Trophoblast cell (in vitro differentiated cells and primary cell): ENCODE results near the gene RFC1.
"Not testable (repeated sequence)": the region's sequence is repeated elsewhere in the genome, so short reads cannot be mapped to it uniquely, and the experiment has no call there.

ENCODE experiments used
- DNase-seq, 2 donors: peaks; one replicate each; pipeline ENCODE4 v3.0.0-alpha.2; 2016
- H2AFZ ChIP-seq: 2 replicates; pipeline ENCODE4 v1.6.1; 2013; ENCODE audit warnings: low read length, moderate library complexity, mild to moderate bottlenecking; ENCODE audit not compliant: insufficient read depth, poor library complexity
- H2AK5ac ChIP-seq: 2 replicates; pipeline ENCODE4 v1.6.1; 2013; ENCODE audit warnings: mild to moderate bottlenecking, low read length
- H2BK120ac ChIP-seq: 2 replicates; pipeline ENCODE4 v1.6.1; 2013; ENCODE audit warnings: low read length, mild to moderate bottlenecking, moderate library complexity; ENCODE audit not compliant: insufficient read depth, poor library complexity
- H2BK12ac ChIP-seq: 2 replicates; pipeline ENCODE4 v1.6.1; 2013; ENCODE audit warnings: mild to moderate bottlenecking, low read length, moderate library complexity
- H2BK5ac ChIP-seq: 2 replicates; pipeline ENCODE4 v1.6.1; 2013; ENCODE audit warnings: low read length, low read depth, moderate library complexity, mild to moderate bottlenecking; ENCODE audit not compliant: poor library complexity
- H3K14ac ChIP-seq: 2 replicates; pipeline ENCODE4 v1.6.1; 2013; ENCODE audit warnings: mild to moderate bottlenecking, low read length
- H3K18ac ChIP-seq: 2 replicates; pipeline ENCODE4 v1.6.1; 2013; ENCODE audit warnings: mild to moderate bottlenecking, low read length
- H3K23ac ChIP-seq: 2 replicates; pipeline ENCODE4 v1.6.1; 2013; ENCODE audit warnings: low read length
- H3K27ac ChIP-seq: 2 replicates; pipeline ENCODE4 v1.5.1; 2013; ENCODE audit warnings: low read depth, mild to moderate bottlenecking, inconsistent platforms, low read length, moderate library complexity
- H3K27me3 ChIP-seq: 2 replicates; pipeline ENCODE4 v1.6.1; 2013; ENCODE audit warnings: inconsistent platforms, mild to moderate bottlenecking, low read length, moderate library complexity; ENCODE audit not compliant: insufficient read depth
- H3K36me3 ChIP-seq, 2 experiments: 1 replicate in 1 of 2; 2 replicates in 1 of 2; pipeline ENCODE4 v1.6.1; 2013; ENCODE audit warnings: low read length in 2 of 2, mild to moderate bottlenecking in 2 of 2, moderate library complexity in 1 of 2; ENCODE audit not compliant: insufficient read depth in 2 of 2, control insufficient read depth in 1 of 2
- H3K4ac ChIP-seq: 2 replicates; pipeline ENCODE4 v1.6.1; 2013; ENCODE audit warnings: low read depth, mild to moderate bottlenecking, low read length, moderate library complexity
- H3K4me1 ChIP-seq, 2 experiments: 1 replicate in 1 of 2; 2 replicates in 1 of 2; pipeline ENCODE4 v1.6.1; 2013; ENCODE audit warnings: low read length in 2 of 2, mild to moderate bottlenecking in 2 of 2, moderate library complexity in 1 of 2; ENCODE audit not compliant: insufficient read depth in 2 of 2, control insufficient read depth in 1 of 2
- H3K4me2 ChIP-seq: 2 replicates; pipeline ENCODE4 v1.6.1; 2013; ENCODE audit warnings: inconsistent platforms, mild to moderate bottlenecking, low read length, moderate library complexity
- H3K4me3 ChIP-seq: 2 replicates; pipeline ENCODE4 v1.5.1; 2013; ENCODE audit warnings: mild to moderate bottlenecking, low read depth, low read length, inconsistent platforms
- H3K79me1 ChIP-seq: one replicate; pipeline ENCODE4 v1.6.1; 2013; ENCODE audit warnings: low read length
- H3K79me2 ChIP-seq: 2 replicates; pipeline ENCODE4 v1.6.1; 2013; ENCODE audit warnings: low read length, mild to moderate bottlenecking; ENCODE audit not compliant: control insufficient read depth, insufficient read depth, poor library complexity
- H3K9ac ChIP-seq: 2 replicates; pipeline ENCODE4 v1.6.1; 2013; ENCODE audit warnings: mild to moderate bottlenecking, low read length
- H3K9me3 ChIP-seq: 2 replicates; pipeline ENCODE4 v1.6.1; 2013; ENCODE audit warnings: low read depth, mild to moderate bottlenecking, control low read depth, inconsistent platforms, low read length; ENCODE audit not compliant: insufficient read depth
- H4K12ac ChIP-seq: 2 replicates; pipeline ENCODE4 v1.6.1; 2013; ENCODE audit warnings: low read depth, mild to moderate bottlenecking, low read length, moderate library complexity
- H4K8ac ChIP-seq: 2 replicates; pipeline ENCODE4 v1.6.1; 2013; ENCODE audit warnings: low read depth, mild to moderate bottlenecking, low read length, moderate library complexity
- H4K91ac ChIP-seq: one replicate; pipeline ENCODE4 v1.6.1; 2013; ENCODE audit warnings: low read depth, mild to moderate bottlenecking, low read length, moderate library complexity
- WGBS: extraction: QIAGEN DNeasy Blood & Tissue Kit; methylation state at CpG from one replicate; pipeline ENCODE4 v1.1.7; 2013; ENCODE audit warnings: missing lambda C conversion rate; ENCODE audit not compliant: insufficient read length, insufficient coverage; ENCODE audit errors: extremely low coverage; 5-methylcytosine and 5-hydroxymethylcytosine counted together

RFC1 gene

GRCh38 chr4:39280770-39281169 is 85.4 kb downstream of the RFC1 start:
- H3K4me1 ChIP-seq = peaks cover 0 to 5% of the 10 kb centered on the region in 2 experiments
- no peak overlapping the region for H3K4me2 ChIP-seq
- H3K4me3 ChIP-seq = no peak overlapping the region
- no peak overlapping the region for H2BK5ac ChIP-seq
- H2AK5ac ChIP-seq = no peak overlapping the region
- H3K9me3 ChIP-seq = no peaks in the 10 kb centered on the region
- H3K27me3 ChIP-seq = no peaks in the 10 kb centered on the region
- no peak overlapping the region for H3K9ac ChIP-seq
- H2BK120ac ChIP-seq = no peak overlapping the region
- H3K36me3 ChIP-seq = peaks cover 0 to 4% of the 10 kb centered on the region in 2 experiments
- H4K12ac ChIP-seq = no peak overlapping the region
- WGBS = no CpG with 5 or more reads among the region's 2 CpGs
- H3K4ac ChIP-seq = no peak overlapping the region
- no peak overlapping the region for H2BK12ac ChIP-seq
- H2AFZ ChIP-seq = no peak overlapping the region
- no peak overlapping the region for H3K18ac ChIP-seq
- no peaks in the 10 kb centered on the region for H3K79me1 ChIP-seq
- no peak overlapping the region for H3K27ac ChIP-seq
- H3K79me2 ChIP-seq = no peaks in the 10 kb centered on the region
- H3K23ac ChIP-seq = no peak overlapping the region
- no peak for DNase-seq
- H3K14ac ChIP-seq = no peak overlapping the region
- no peak overlapping the region for H4K91ac ChIP-seq
- H4K8ac ChIP-seq = no peak overlapping the region

- Histone ChIP-seq H3K4ac (no peak overlapping the region), H2BK12ac (no peak overlapping the region), H3K9me3 (no peaks in the 10 kb centered on the region), H4K8ac (no peak overlapping the region), H3K36me3 (peaks cover 2 to 4% of the 10 kb centered on the region in 2 experiments), H2AFZ (no peak overlapping the region), H2BK5ac (no peak overlapping the region), H4K12ac (no peak overlapping the region), H3K27me3 (no peaks in the 10 kb centered on the region), H4K91ac (no peak overlapping the region), H3K4me3 (no peak overlapping the region), H3K18ac (no peak overlapping the region), H3K79me1 (no peaks in the 10 kb centered on the region), H3K14ac (no peak overlapping the region), H3K4me2 (no peak overlapping the region), H3K4me1 (peaks cover 0 to 5% of the 10 kb centered on the region in 2 experiments), H2AK5ac (no peak overlapping the region), H3K9ac (no peak overlapping the region), H3K79me2 (no peaks in the 10 kb centered on the region), H3K27ac (no peak overlapping the region), H2BK120ac (no peak overlapping the region), H3K23ac (no peak overlapping the region)
- no CpG with 5 or more reads among the region's 5 CpGs for WGBS
- DNase-seq = no peak
Measured at GRCh38 chr4:39279416-39279815, 86.7 kb downstream of the RFC1 start.

GRCh38 chr4:39278476-39278875 is 87.7 kb downstream of the RFC1 start:
- Histone ChIP-seq H4K12ac (no peak overlapping the region), H2AK5ac (no peak overlapping the region), H2BK120ac (no peak overlapping the region), H3K18ac (no peak overlapping the region), H3K4me2 (no peak overlapping the region), H3K23ac (no peak overlapping the region), H3K14ac (no peak overlapping the region), H3K79me1 (no peaks in the 10 kb centered on the region), H3K27ac (no peak overlapping the region), H3K9me3 (no peaks in the 10 kb centered on the region), H4K91ac (no peak overlapping the region), H4K8ac (no peak overlapping the region), H3K4ac (no peak overlapping the region), H3K36me3 (peaks cover 2 to 4% of the 10 kb centered on the region in 2 experiments), H3K27me3 (no peaks in the 10 kb centered on the region), H2BK5ac (no peak overlapping the region), H2AFZ (no peak overlapping the region), H2BK12ac (no peak overlapping the region), H3K4me1 (peaks cover 0 to 5% of the 10 kb centered on the region in 2 experiments), H3K79me2 (no peaks in the 10 kb centered on the region), H3K9ac (no peak overlapping the region), H3K4me3 (no peak overlapping the region)
- no CpG with 5 or more reads among the region's 9 CpGs for WGBS
- no peak for DNase-seq

- not testable (repeated sequence) for H2BK120ac ChIP-seq, H3K79me2 ChIP-seq, H3K4ac ChIP-seq, H3K23ac ChIP-seq, H3K4me1 ChIP-seq, H2AK5ac ChIP-seq, H3K27me3 ChIP-seq, H2BK12ac ChIP-seq, H3K4me3 ChIP-seq, H4K8ac ChIP-seq, H3K27ac ChIP-seq, H4K91ac ChIP-seq, H2BK5ac ChIP-seq, H3K4me2 ChIP-seq, H3K9me3 ChIP-seq, DNase-seq, H3K9ac ChIP-seq, H3K18ac ChIP-seq, H3K14ac ChIP-seq, H2AFZ ChIP-seq, H3K79me1 ChIP-seq, H3K36me3 ChIP-seq, H4K12ac ChIP-seq
- WGBS = no CpG with 5 or more reads among the region's 6 CpGs
Measured at GRCh38 chr4:39277661-39278060, 88.5 kb downstream of the RFC1 start.
